Central memory CD8-positive, alpha-beta T cell (primary cell): ENCODE results near the gene TOR3A.
"Not testable (repeated sequence)": the region's sequence is repeated elsewhere in the genome, so short reads cannot be mapped to it uniquely, and the experiment has no call there.

Source experiments
- ATAC-seq: fragments of 150-1000 bp; cut with Tn5 transposase; replicated peaks from 2 replicates; pipeline ENCODE4 v1.10.0; 2022; ENCODE audit warnings: mild to moderate bottlenecking, moderate FRiP score, moderate number of reproducible peaks; ENCODE audit not compliant: poor library complexity, severe bottlenecking; ENCODE audit errors: extremely low read depth
- DNase-seq, 2 donors: peaks; one replicate each; pipeline ENCODE4 v3.0.0; 2021; ENCODE audit warnings: low spot score in 2 of 2
- H3K27ac Mint-ChIP-seq: one replicate; pipeline ENCODE4 v1.8.0; 2022; ENCODE audit warnings: low read depth, mild to moderate bottlenecking, moderate library complexity, mixed read lengths
- H3K27me3 Mint-ChIP-seq: one replicate; pipeline ENCODE4 v1.8.0; 2022; ENCODE audit warnings: mixed read lengths
- H3K36me3 Mint-ChIP-seq: one replicate; pipeline ENCODE4 v1.8.0; 2022; ENCODE audit warnings: mild to moderate bottlenecking, moderate library complexity, mixed read lengths; ENCODE audit not compliant: insufficient read depth
- H3K4me1 Mint-ChIP-seq: one replicate; pipeline ENCODE4 v1.8.0; 2022; ENCODE audit warnings: mixed read lengths
- H3K4me3 Mint-ChIP-seq: one replicate; pipeline ENCODE4 v1.8.0; 2022; ENCODE audit warnings: mild to moderate bottlenecking, moderate library complexity, mixed read lengths
- H3K9me3 Mint-ChIP-seq: one replicate; pipeline ENCODE4 v1.8.0; 2022; ENCODE audit warnings: mixed read lengths

Gene TOR3A

GRCh38 chr1:179081687-179082332, at the start of gene TOR3A:
TOR3A (plus strand) TSS chr1:179082070; CDS start chr1:179082129, 59 bp downstream.
- Mint-ChIP-seq H3K27ac (peak within 1 kb of the TSS; percentile 96), H3K27me3 (no peaks in the 10 kb centered on the region), H3K4me3 (peak within 1 kb of the TSS; percentile 95), H3K9me3 (no peaks in the 10 kb centered on the region), H3K4me1 (peaks cover 25% of the 10 kb centered on the region), H3K36me3 (peaks cover 14% of the 10 kb centered on the region)
- ATAC-seq (peak; percentile 69), DNase-seq (peak; percentile 53 to 63)

GRCh38 chr1:179034720-179035119, 47.1 kb upstream of the TOR3A start:
- no peaks in the 10 kb centered on the region for H3K9me3 Mint-ChIP-seq
- no peak for DNase-seq
- H3K27me3 Mint-ChIP-seq = no peaks in the 10 kb centered on the region
- H3K4me3 Mint-ChIP-seq = peak overlapping the region; percentile 24
- peaks cover 77% of the 10 kb centered on the region for H3K4me1 Mint-ChIP-seq
- H3K36me3 Mint-ChIP-seq = peaks cover 5% of the 10 kb centered on the region
- peak; percentile 63 for ATAC-seq
- peak overlapping the region; percentile 91 for H3K27ac Mint-ChIP-seq

GRCh38 chr1:179036844-179037465, 44.9 kb upstream of the TOR3A start:
- ATAC-seq = peak; percentile 57
- peaks cover 5% of the 10 kb centered on the region for H3K36me3 Mint-ChIP-seq
- H3K4me3 Mint-ChIP-seq = peak overlapping the region; percentile 1
- no peak for DNase-seq
- H3K9me3 Mint-ChIP-seq = no peaks in the 10 kb centered on the region
- H3K27me3 Mint-ChIP-seq = no peaks in the 10 kb centered on the region
- peaks cover 55% of the 10 kb centered on the region for H3K4me1 Mint-ChIP-seq
- peak overlapping the region; percentile 91 for H3K27ac Mint-ChIP-seq

- Mint-ChIP-seq H3K4me3 (no peak overlapping the region), H3K27ac (no peak overlapping the region), H3K36me3 (peaks cover 3% of the 10 kb centered on the region), H3K4me1 (peaks cover 47% of the 10 kb centered on the region), H3K27me3 (no peaks in the 10 kb centered on the region), H3K9me3 (no peaks in the 10 kb centered on the region)
- DNase-seq (no peak), ATAC-seq (no peak)
Measured at GRCh38 chr1:179038528-179039281, 43.2 kb upstream of the TOR3A start.

- not testable (repeated sequence) for ATAC-seq, H3K27me3 Mint-ChIP-seq, H3K9me3 Mint-ChIP-seq, H3K36me3 Mint-ChIP-seq, H3K4me3 Mint-ChIP-seq, H3K27ac Mint-ChIP-seq, DNase-seq
- H3K4me1 Mint-ChIP-seq = peaks cover 39% of the 10 kb centered on the region
Measured at GRCh38 chr1:179039502-179040174, 42.2 kb upstream of the TOR3A start.

- not testable (repeated sequence) for H3K27ac Mint-ChIP-seq, H3K4me3 Mint-ChIP-seq, ATAC-seq, H3K27me3 Mint-ChIP-seq, H3K9me3 Mint-ChIP-seq, H3K36me3 Mint-ChIP-seq, DNase-seq
- H3K4me1 Mint-ChIP-seq = peaks cover 33% of the 10 kb centered on the region
Measured at GRCh38 chr1:179040175-179040551, 41.7 kb upstream of the TOR3A start.

GRCh38 chr1:179042087-179042486, 39.8 kb upstream of the TOR3A start:
- H3K36me3 Mint-ChIP-seq = peaks cover 3% of the 10 kb centered on the region
- DNase-seq (no peak), ATAC-seq (no peak)
- H3K4me1 Mint-ChIP-seq = peaks cover 16% of the 10 kb centered on the region
- no peak overlapping the region for H3K27ac Mint-ChIP-seq
- no peaks in the 10 kb centered on the region for H3K27me3 Mint-ChIP-seq
- H3K4me3 Mint-ChIP-seq = no peak overlapping the region
- H3K9me3 Mint-ChIP-seq = no peaks in the 10 kb centered on the region

GRCh38 chr1:179042700-179043099, 39.2 kb upstream of the TOR3A start:
- H3K9me3 Mint-ChIP-seq = no peaks in the 10 kb centered on the region
- no peaks in the 10 kb centered on the region for H3K27me3 Mint-ChIP-seq

GRCh38 chr1:179043266-179043665, 38.6 kb upstream of the TOR3A start:
- Mint-ChIP-seq H3K4me3 (no peak overlapping the region), H3K27ac (no peak overlapping the region), H3K27me3 (no peaks in the 10 kb centered on the region), H3K36me3 (peaks cover 3% of the 10 kb centered on the region), H3K4me1 (peaks cover 15% of the 10 kb centered on the region), H3K9me3 (no peaks in the 10 kb centered on the region)
- ATAC-seq = no peak
- DNase-seq = no peak

More at GRCh38 chr1:179042700-179043099, 39.2 kb upstream of the TOR3A start:
- no peak for DNase-seq
- peaks cover 15% of the 10 kb centered on the region for H3K4me1 Mint-ChIP-seq
- H3K36me3 Mint-ChIP-seq = peaks cover 3% of the 10 kb centered on the region
- H3K27ac Mint-ChIP-seq = no peak overlapping the region
- no peak for ATAC-seq
- H3K4me3 Mint-ChIP-seq = no peak overlapping the region

GRCh38 chr1:179043907-179044306, 38.0 kb upstream of the TOR3A start:
- Mint-ChIP-seq H3K36me3 (peaks cover 2% of the 10 kb centered on the region), H3K4me3 (no peak overlapping the region), H3K9me3 (no peaks in the 10 kb centered on the region), H3K4me1 (peaks cover 9% of the 10 kb centered on the region), H3K27ac (no peak overlapping the region), H3K27me3 (no peaks in the 10 kb centered on the region)
- ATAC-seq = no peak
- no peak for DNase-seq

GRCh38 chr1:179046808-179047635, 34.8 kb upstream of the TOR3A start:
- no peaks in the 10 kb centered on the region for H3K27me3 Mint-ChIP-seq
- H3K36me3 Mint-ChIP-seq = no peaks in the 10 kb centered on the region
- peak overlapping the region; percentile 7 for H3K27ac Mint-ChIP-seq
- ATAC-seq (no peak), DNase-seq (no peak)
- H3K4me3 Mint-ChIP-seq = no peak overlapping the region
- no peaks in the 10 kb centered on the region for H3K9me3 Mint-ChIP-seq
- H3K4me1 Mint-ChIP-seq = peaks cover 6% of the 10 kb centered on the region

- peaks cover 6% of the 10 kb centered on the region for H3K4me1 Mint-ChIP-seq
- no peaks in the 10 kb centered on the region for H3K36me3 Mint-ChIP-seq
- no peak for ATAC-seq
- no peak overlapping the region for H3K4me3 Mint-ChIP-seq
- no peak for DNase-seq
- H3K9me3 Mint-ChIP-seq = no peaks in the 10 kb centered on the region
- H3K27ac Mint-ChIP-seq = peak overlapping the region; percentile 7
- H3K27me3 Mint-ChIP-seq = no peaks in the 10 kb centered on the region
Measured at GRCh38 chr1:179047636-179047997, 34.3 kb upstream of the TOR3A start.
